Lung (tissue), 13 donors: Measurements from ENCODE around the gene SPZ1. TPM values are rescaled to one million over a fixed set of nuclear protein-coding genes. Genes with fewer than 3 reads are reported as not detected.

Experiments
- ATAC-seq: fragments of 200-7000 bp; cut with Tn5 transposase; one replicate; pipeline ENCODE4 v1.9.1; 2020; ENCODE audit warnings: moderate number of reproducible peaks; ENCODE audit not compliant: insufficient read depth, low FRiP score
- DNase-seq, 3 donors: peaks; one replicate each; pipeline ENCODE4 v3.0.0-alpha.2; 2013 to 2017
- H3K27ac ChIP-seq, 2 donors: one replicate each; pipeline ENCODE4 v1.5.1; 2013; ENCODE audit warnings: mild to moderate bottlenecking in 2 of 2, moderate library complexity in 2 of 2, control low read depth in 1 of 2, inconsistent platforms in 1 of 2, low read depth in 1 of 2, low read length in 1 of 2
- H3K27me3 ChIP-seq, 3 donors: one replicate each; pipeline ENCODE4 v1.5.1; 2013; ENCODE audit warnings: low read length in 2 of 3; ENCODE audit not compliant: control insufficient read depth in 3 of 3, insufficient read depth in 3 of 3
- H3K36me3 ChIP-seq, 4 donors: one replicate each; pipeline ENCODE4 v1.5.1; 2013; ENCODE audit warnings: low read length in 4 of 4, mild to moderate bottlenecking in 1 of 4, moderate library complexity in 1 of 4; ENCODE audit not compliant: control insufficient read depth in 4 of 4, insufficient read depth in 4 of 4
- H3K4me1 ChIP-seq, 5 donors: one replicate each; pipeline ENCODE4 v1.5.1; 2013; ENCODE audit warnings: low read length in 5 of 5, mild to moderate bottlenecking in 2 of 5, moderate library complexity in 1 of 5; ENCODE audit not compliant: control insufficient read depth in 5 of 5, insufficient read depth in 5 of 5
- H3K4me3 ChIP-seq: one replicate; pipeline ENCODE4 v1.5.1; 2013; ENCODE audit warnings: mild to moderate bottlenecking, control low read depth, moderate library complexity
- H3K9ac ChIP-seq, 2 donors: one replicate each; pipeline ENCODE4 v1.5.1; 2013; ENCODE audit warnings: low read length in 2 of 2, control low read depth in 1 of 2; ENCODE audit not compliant: insufficient read depth in 1 of 2
- H3K9me3 ChIP-seq, 4 donors: one replicate each; pipeline ENCODE4 v1.5.1; 2013; ENCODE audit warnings: low read length in 3 of 4, mild to moderate bottlenecking in 1 of 4, moderate library complexity in 1 of 4; ENCODE audit not compliant: control insufficient read depth in 4 of 4, insufficient read depth in 3 of 4
- WGBS, 2 donors: extraction: QIAGEN DNeasy Blood & Tissue Kit; methylation state at CpG; one replicate each; pipeline ENCODE4 v1.1.7; 2013; 5-methylcytosine and 5-hydroxymethylcytosine counted together
- polyA plus RNA-seq, 2 donors: library from polyadenylated mRNA; stranded (reverse); fragments of 200-250 nt; gene quantifications; one replicate each; pipeline ENCODE4 v1.2.1, GENCODE V29; 2013
- small RNA-seq: library from RNA; depleted of rRNA; stranded (forward); fragments of <200 nt; gene quantifications from one replicate; pipeline ENCODE3, GENCODE V24; 2014; ENCODE audit warnings: low replicate concordance
- total RNA-seq, 2 donors: library from RNA; depleted of rRNA in 1 of 2; stranded (reverse); fragments of >200 nt in 1 of 2; gene quantifications; one replicate each; pipeline ENCODE4 v1.2.1, GENCODE V29; 2014 to 2021
- TF ChIP-seq, protein P1 (sequence below): IDR thresholded peaks from 2 replicates; pipeline ENCODE4 v1.5.1; 2012; ENCODE audit warnings: mild to moderate bottlenecking; ENCODE audit errors: control extremely low read depth, extremely low read depth
- donor health status: control.
- donor health status: control.
- donor health status: Bipolar disorder and iron deficiency.
- donor health status: healthy.
- donor health status: DM: yes; HTN: yes; CAD: no.

SPZ1 gene
- total and polyA plus RNA-seq, 4 donors: not detected

DNA sequence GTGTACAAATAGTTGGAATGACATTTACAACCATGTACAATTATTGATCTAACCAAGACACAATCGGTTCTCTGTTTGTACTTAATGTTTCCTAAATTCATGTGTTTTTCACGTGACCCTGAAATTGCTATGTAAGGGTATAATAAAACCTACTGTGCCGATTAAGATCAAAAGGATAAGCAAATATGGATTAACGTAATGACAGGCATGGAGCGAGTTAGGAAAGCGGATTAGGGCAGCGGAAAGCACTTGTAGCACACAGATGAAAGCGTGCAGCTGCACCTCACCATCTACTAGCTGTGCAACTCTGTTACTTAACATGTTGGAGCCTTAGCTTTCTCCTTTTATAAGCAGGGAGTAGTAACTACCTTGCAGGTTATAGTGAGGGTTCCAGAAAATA, 49.7 kb downstream of the SPZ1 start:
- Histone ChIP-seq H3K4me3 (no peak overlapping the region), H3K27ac (no peak overlapping the region), H3K9ac (no peak overlapping the region), H3K4me1 (no peaks in the 10 kb centered on the region), H3K27me3 (no peaks in the 10 kb centered on the region), H3K36me3 (no peaks in the 10 kb centered on the region), H3K9me3 (no peaks in the 10 kb centered on the region)
- TF ChIP-seq, protein P1, sequence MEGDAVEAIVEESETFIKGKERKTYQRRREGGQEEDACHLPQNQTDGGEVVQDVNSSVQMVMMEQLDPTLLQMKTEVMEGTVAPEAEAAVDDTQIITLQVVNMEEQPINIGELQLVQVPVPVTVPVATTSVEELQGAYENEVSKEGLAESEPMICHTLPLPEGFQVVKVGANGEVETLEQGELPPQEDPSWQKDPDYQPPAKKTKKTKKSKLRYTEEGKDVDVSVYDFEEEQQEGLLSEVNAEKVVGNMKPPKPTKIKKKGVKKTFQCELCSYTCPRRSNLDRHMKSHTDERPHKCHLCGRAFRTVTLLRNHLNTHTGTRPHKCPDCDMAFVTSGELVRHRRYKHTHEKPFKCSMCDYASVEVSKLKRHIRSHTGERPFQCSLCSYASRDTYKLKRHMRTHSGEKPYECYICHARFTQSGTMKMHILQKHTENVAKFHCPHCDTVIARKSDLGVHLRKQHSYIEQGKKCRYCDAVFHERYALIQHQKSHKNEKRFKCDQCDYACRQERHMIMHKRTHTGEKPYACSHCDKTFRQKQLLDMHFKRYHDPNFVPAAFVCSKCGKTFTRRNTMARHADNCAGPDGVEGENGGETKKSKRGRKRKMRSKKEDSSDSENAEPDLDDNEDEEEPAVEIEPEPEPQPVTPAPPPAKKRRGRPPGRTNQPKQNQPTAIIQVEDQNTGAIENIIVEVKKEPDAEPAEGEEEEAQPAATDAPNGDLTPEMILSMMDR: no peak
- no peak for ATAC-seq
- 82 to 89% methylated on average over 8 of the region's 8 CpGs for WGBS, 2 donors
- DNase-seq: no peak

DNA sequence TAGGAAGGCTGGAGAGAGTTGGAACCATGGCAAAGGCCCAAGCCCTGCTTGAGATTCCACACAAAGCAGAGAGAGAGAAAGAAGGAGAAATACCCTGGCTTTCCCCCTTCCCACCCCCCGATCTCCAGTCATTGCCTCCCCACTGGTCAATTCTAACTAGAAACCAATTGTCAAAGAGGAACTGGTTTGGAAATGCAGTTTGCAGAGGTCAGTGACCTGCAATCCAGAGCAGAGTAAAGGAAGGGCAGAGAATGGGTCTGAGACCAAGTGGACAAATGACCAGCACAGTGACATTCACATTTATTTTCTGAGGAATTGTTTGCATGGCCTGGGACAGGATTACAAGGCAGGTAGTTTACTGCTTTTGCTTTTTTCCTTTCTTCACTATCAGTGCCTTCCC, 50.6 kb downstream of the SPZ1 start:
- ATAC-seq (peak; percentile 19), DNase-seq (no peak)
- Histone ChIP-seq H3K9me3 (no peaks in the 10 kb centered on the region), H3K4me3 (no peak overlapping the region), H3K27me3 (no peaks in the 10 kb centered on the region), H3K27ac (no peak overlapping the region), H3K36me3 (no peaks in the 10 kb centered on the region), H3K9ac (no peak overlapping the region), H3K4me1 (no peaks in the 10 kb centered on the region)
- TF ChIP-seq, protein P1: no peak
- 18 to 57% methylated on average over 1 of the region's 1 CpG for WGBS, 2 donors

Small RNAs within 50 kb of the gene (small RNA-seq; reads per million reads assigned to genes)
- gene AC026410.2 (not detected), gene RF00322 (not detected), gene RNU6-211P (0.21 reads per million, percentile 13 among the genes with 10 or more reads in this experiment)

Other genes with a start within 250 kb of the SPZ1 start
- gene SERINC5, start 64.0 kb upstream of the SPZ1 start, total RNA-seq: 10 to 100 TPM; 41.2 to 84.5 TPM
- gene SERINC5, start 64.0 kb upstream of the SPZ1 start, polyA plus RNA-seq: 1 to 10 TPM; 6.2 to 6.5 TPM
- 100 to 1,000 TPM in 1 of 2 donors, 10 to 100 TPM in 1; 34.1 to 102 TPM for gene ZFYVE16, start 88.1 kb downstream of the SPZ1 start, total RNA-seq
- 10 to 100 TPM; 14.5 to 18.4 TPM for gene ZFYVE16, start 88.1 kb downstream of the SPZ1 start, polyA plus RNA-seq
- 1 to 10 TPM; 2.5 to 6.5 TPM for gene FAM151B, start 168.1 kb downstream of the SPZ1 start, total RNA-seq
- 1 to 10 TPM; 1.1 to 1.3 TPM for gene FAM151B, start 168.1 kb downstream of the SPZ1 start, polyA plus RNA-seq